Upper lobe of right lung (tissue), 1 donor: ENCODE measurements around the gene RALGPS1. TPM values are rescaled to one million over a fixed set of nuclear protein-coding genes. Genes with fewer than 3 reads are reported as not detected.

Source experiments
- ATAC-seq: fragments of 200-7000 bp; cut with Tn5 transposase; one replicate; pipeline ENCODE4 v1.9.1; 2020; ENCODE audit warnings: mild to moderate bottlenecking, moderate library complexity
- DNase-seq: peaks from one replicate; pipeline ENCODE4 v3.0.0-alpha.2; 2020
- H3K27ac ChIP-seq: fragments of 200-600 bp; one replicate; pipeline ENCODE4 v1.8.0; 2022
- H3K27me3 ChIP-seq: fragments of 200-600 bp; one replicate; pipeline ENCODE4 v1.8.0; 2022; ENCODE audit warnings: mild to moderate bottlenecking
- H3K36me3 ChIP-seq: fragments of 200-600 bp; one replicate; pipeline ENCODE4 v1.8.0; 2022
- H3K4me1 ChIP-seq: fragments of 200-600 bp; one replicate; pipeline ENCODE4 v1.8.0; 2022
- H3K4me3 ChIP-seq: fragments of 200-600 bp; one replicate; pipeline ENCODE4 v1.8.0; 2022; ENCODE audit warnings: mild to moderate bottlenecking
- H3K9me3 ChIP-seq: fragments of 200-600 bp; one replicate; pipeline ENCODE4 v1.8.0; 2022
- intact Hi-C: fragments of 100-400 bp; cut with DNase I; formaldehyde crosslinking; loops from one replicate; pipeline ENCODE4 v1.11.0; 2022
- total RNA-seq: library from RNA; stranded (reverse); fragmentation: NEBNext Ultra II Directional; extraction: Animal tissue kit (Norgen Biotek cat#: 25700); gene quantifications from one replicate; pipeline ENCODE4 v1.2.1, GENCODE V29; 2021
- TF ChIP-seq, protein P1 (sequence below): fragments of 200-600 bp; IDR thresholded peaks from one replicate; pipeline ENCODE4 v1.8.0; 2022; ENCODE audit warnings: antibody characterized with exemption
- donor health status: DM: no; HTN: yes; CAD: no; lungs with severe emphysema.

RALGPS1 gene
- total RNA-seq, 1 donor from 2014 or later: 15.9 TPM

- H3K27me3 ChIP-seq: no peaks in the 10 kb centered on the region
- intact Hi-C loops: no loop called here
- TF ChIP-seq, protein P1, sequence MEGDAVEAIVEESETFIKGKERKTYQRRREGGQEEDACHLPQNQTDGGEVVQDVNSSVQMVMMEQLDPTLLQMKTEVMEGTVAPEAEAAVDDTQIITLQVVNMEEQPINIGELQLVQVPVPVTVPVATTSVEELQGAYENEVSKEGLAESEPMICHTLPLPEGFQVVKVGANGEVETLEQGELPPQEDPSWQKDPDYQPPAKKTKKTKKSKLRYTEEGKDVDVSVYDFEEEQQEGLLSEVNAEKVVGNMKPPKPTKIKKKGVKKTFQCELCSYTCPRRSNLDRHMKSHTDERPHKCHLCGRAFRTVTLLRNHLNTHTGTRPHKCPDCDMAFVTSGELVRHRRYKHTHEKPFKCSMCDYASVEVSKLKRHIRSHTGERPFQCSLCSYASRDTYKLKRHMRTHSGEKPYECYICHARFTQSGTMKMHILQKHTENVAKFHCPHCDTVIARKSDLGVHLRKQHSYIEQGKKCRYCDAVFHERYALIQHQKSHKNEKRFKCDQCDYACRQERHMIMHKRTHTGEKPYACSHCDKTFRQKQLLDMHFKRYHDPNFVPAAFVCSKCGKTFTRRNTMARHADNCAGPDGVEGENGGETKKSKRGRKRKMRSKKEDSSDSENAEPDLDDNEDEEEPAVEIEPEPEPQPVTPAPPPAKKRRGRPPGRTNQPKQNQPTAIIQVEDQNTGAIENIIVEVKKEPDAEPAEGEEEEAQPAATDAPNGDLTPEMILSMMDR: no peak
- peaks cover 56% of the 10 kb centered on the region for H3K36me3 ChIP-seq
- DNase-seq (no peak), ATAC-seq (no peak)
- no peak overlapping the region for H3K27ac ChIP-seq
- H3K9me3 ChIP-seq: no peaks in the 10 kb centered on the region
- H3K4me1 ChIP-seq: no peaks in the 10 kb centered on the region
- H3K4me3 ChIP-seq: no peak overlapping the region
These were observed 33.6 kb upstream of the RALGPS1 start for GRCh38 chr9:126880947-126881332.

DNA sequence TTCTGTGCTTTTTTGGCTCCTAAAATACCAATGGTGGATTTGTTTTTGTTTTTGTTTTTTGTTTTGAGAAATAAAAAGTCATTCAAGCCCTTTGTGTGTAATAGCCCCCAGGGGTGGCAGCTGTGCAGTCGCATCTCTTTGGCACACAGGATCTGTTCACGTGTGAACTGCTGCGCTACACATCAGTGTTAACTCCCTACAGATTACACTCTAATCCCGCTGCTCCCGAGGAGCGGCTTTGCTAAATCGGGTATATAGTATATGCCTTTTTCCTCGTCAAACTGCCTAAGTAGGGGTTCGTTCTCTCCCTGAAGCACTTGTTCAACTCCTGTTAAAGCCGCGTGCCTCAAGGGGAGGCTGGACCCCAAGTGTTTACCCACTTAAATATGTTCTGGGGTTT lies 31.8 kb upstream of the RALGPS1 start:
- H3K36me3 ChIP-seq: peaks cover 51% of the 10 kb centered on the region

DNA sequence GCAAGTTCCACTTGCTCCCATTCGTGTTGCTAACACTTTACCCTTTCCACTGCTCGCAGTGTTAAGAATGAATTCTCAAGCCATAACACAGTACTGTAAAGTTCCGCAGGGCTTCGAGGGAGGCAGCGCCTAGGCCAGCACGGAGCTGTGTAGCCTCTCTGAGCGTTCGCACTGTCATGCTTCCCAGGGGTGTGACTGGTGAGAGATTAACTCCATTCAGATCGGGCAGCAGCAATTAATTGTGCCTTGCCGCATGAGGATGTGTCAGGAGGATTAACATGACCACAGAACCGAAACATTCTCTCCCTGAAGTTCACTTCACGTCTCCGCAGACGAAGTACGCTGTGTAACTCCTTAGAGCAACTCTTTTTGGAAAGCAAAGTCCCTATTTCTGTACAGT lies 30.9 kb upstream of the RALGPS1 start:
- Histone ChIP-seq H3K4me3 (no peak overlapping the region), H3K4me1 (no peaks in the 10 kb centered on the region), H3K9me3 (no peaks in the 10 kb centered on the region), H3K27me3 (no peaks in the 10 kb centered on the region), H3K27ac (no peak overlapping the region), H3K36me3 (peaks cover 42% of the 10 kb centered on the region)
- DNase-seq (peak; percentile 22), ATAC-seq (no peak)
- intact Hi-C loops: no loop called here
- TF ChIP-seq, protein P1: no peak

More for the DNA sequence above, 31.8 kb upstream of the RALGPS1 start:
- DNase-seq: no peak
- TF ChIP-seq, protein P1: no peak
- intact Hi-C loops: no loop called here
- Histone ChIP-seq H3K4me1 (no peaks in the 10 kb centered on the region), H3K4me3 (no peak overlapping the region), H3K9me3 (no peaks in the 10 kb centered on the region), H3K27me3 (no peaks in the 10 kb centered on the region), H3K27ac (no peak overlapping the region)
- no peak for ATAC-seq

DNA sequence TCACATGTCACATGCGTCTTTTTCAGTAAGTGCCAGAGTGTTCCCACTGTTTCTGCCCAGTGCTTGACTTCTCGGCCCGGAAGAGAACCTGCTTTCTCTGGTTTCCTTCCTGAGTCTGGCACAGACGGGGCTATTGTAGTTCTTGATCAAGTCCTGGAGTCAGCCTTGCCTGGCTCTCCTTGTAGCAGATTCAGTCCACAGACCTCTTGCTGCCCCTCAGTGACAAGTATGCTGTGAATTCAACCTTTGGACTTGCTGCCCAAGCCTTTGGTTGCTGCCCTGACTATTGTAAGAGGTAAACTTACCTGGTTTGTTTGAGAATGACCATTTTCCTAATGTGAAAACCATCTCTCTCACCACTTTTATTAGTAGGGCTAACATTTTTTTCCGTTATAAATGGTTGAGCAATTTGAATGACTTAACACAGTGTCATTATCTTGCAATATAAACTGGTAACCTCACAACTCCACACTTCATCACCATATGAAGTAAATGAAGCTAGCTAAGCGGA lies 29.4 kb upstream of the RALGPS1 start:
- DNase-seq: no peak
- H3K4me3 ChIP-seq: no peak overlapping the region
- H3K9me3 ChIP-seq: no peaks in the 10 kb centered on the region
- intact Hi-C loops: no loop called here
- H3K27me3 ChIP-seq: no peaks in the 10 kb centered on the region
- peak; percentile 43 for ATAC-seq
- peaks cover 32% of the 10 kb centered on the region for H3K36me3 ChIP-seq
- H3K4me1 ChIP-seq: no peaks in the 10 kb centered on the region
- TF ChIP-seq, protein P1: no peak
- no peak overlapping the region for H3K27ac ChIP-seq

- no peaks in the 10 kb centered on the region for H3K9me3 ChIP-seq
- ATAC-seq: no peak
- DNase-seq: peak; percentile 40
- intact Hi-C loops: no loop called here
- TF ChIP-seq, protein P1: no peak
- no peak overlapping the region for H3K27ac ChIP-seq
- H3K4me3 ChIP-seq: no peak overlapping the region
- peaks cover 22% of the 10 kb centered on the region for H3K36me3 ChIP-seq
- H3K27me3 ChIP-seq: no peaks in the 10 kb centered on the region
- no peaks in the 10 kb centered on the region for H3K4me1 ChIP-seq
These were observed 28.4 kb upstream of the RALGPS1 start for GRCh38 chr9:126886034-126886822.
